B cell (primary cell): Measurements from ENCODE around the gene GLI3. TPM values are rescaled to one million over a fixed set of nuclear protein-coding genes. Genes with fewer than 3 reads are reported as not detected.

Experiments used
- ATAC-seq: fragments of 200-7000 bp; cut with Tn5 transposase; one replicate; pipeline ENCODE4 v1.10.0; 2021; ENCODE audit warnings: low read depth, mild to moderate bottlenecking, moderate number of reproducible peaks, moderate library complexity
- CTCF ChIA-PET: fragments of 350-600 bp; sonication (Branson Sonifier 250); formaldehyde crosslinking; loops from one replicate; lab custom pipeline; 2021; ENCODE audit warnings: antibody characterized with exemption, inconsistent platforms; lab: Charles Lee
- POLR2A ChIA-PET: fragments of 350-600 bp; sonication (Branson Sonifier 250); formaldehyde crosslinking; loops from one replicate; lab custom pipeline; 2021; ENCODE audit warnings: antibody characterized with exemption; lab: Charles Lee
- DNase-seq: peaks from one replicate; pipeline ENCODE4 v3.0.0; 2013
- H2AFZ ChIP-seq: 2 replicates; pipeline ENCODE4 v1.6.1; 2012; ENCODE audit warnings: mild to moderate bottlenecking, low read depth, low read length; ENCODE audit not compliant: insufficient read depth, poor library complexity, severe bottlenecking
- H3K27ac ChIP-seq, 2 donors: 1 replicate in 1 of 2; 2 replicates in 1 of 2; pipeline ENCODE4 v1.5.1; 2012 to 2013; ENCODE audit warnings: low read length in 2 of 2, mild to moderate bottlenecking in 2 of 2, moderate library complexity in 1 of 2
- H3K27me3 ChIP-seq, 4 experiments: fragments of 200-600 bp in 1 of 4; sonication (generic) in 1 of 4; replicated peaks in 1 of 4; 1 replicate in 2 of 4; 2 replicates in 2 of 4; pipeline versions ENCODE4 v1.6.1 to v1.7.0; 2013 to 2016; ENCODE audit warnings: low read length in 3 of 4, mild to moderate bottlenecking in 2 of 4, mixed read lengths in 1 of 4, moderate library complexity in 1 of 4; ENCODE audit not compliant: insufficient read depth in 4 of 4, control insufficient read depth in 3 of 4; ENCODE audit errors: control extremely low read depth in 1 of 4
- H3K36me3 ChIP-seq, 2 experiments: replicated peaks in 1 of 2; 1 replicate in 1 of 2; 2 replicates in 1 of 2; pipeline versions ENCODE4 v1.6.1 to v1.7.1; 2013; ENCODE audit warnings: low read length in 1 of 2; ENCODE audit not compliant: insufficient read depth in 2 of 2, control insufficient read depth in 1 of 2; ENCODE audit errors: control extremely low read depth in 1 of 2, extremely low read depth in 1 of 2
- H3K4me1 ChIP-seq, 2 donors: fragments of 200-600 bp in 1 of 2; sonication (generic) in 1 of 2; 1 replicate in 1 of 2; 2 replicates in 1 of 2; pipeline versions ENCODE4 v1.5.1 to v1.6.1; 2013 to 2017; ENCODE audit warnings: low read length in 2 of 2; ENCODE audit not compliant: control insufficient read depth in 2 of 2, insufficient read depth in 2 of 2
- H3K4me2 ChIP-seq: replicated peaks from 2 replicates; pipeline ENCODE3; 2012; ENCODE audit warnings: mild to moderate bottlenecking, low read depth, low read length; ENCODE audit not compliant: poor library complexity, severe bottlenecking
- H3K4me3 ChIP-seq, 5 experiments: fragments of 200-600 bp in 1 of 5; sonication (generic) in 1 of 5; 1 replicate in 3 of 5; 2 replicates in 2 of 5; pipeline versions ENCODE4 v1.5.1 to v1.7.0; 2011 to 2016; ENCODE audit warnings: low read length in 4 of 5, mild to moderate bottlenecking in 4 of 5, low read depth in 2 of 5, control low read depth in 1 of 5, moderate library complexity in 1 of 5; ENCODE audit not compliant: insufficient read depth in 1 of 5; ENCODE audit errors: control extremely low read depth in 1 of 5, extremely low read depth in 1 of 5
- H3K79me2 ChIP-seq: fragments of 200-600 bp; sonication (generic); one replicate; pipeline ENCODE4 v1.6.0; 2016; ENCODE audit warnings: low read length; ENCODE audit not compliant: control insufficient read depth, insufficient read depth
- H3K9ac ChIP-seq: fragments of 200-600 bp; sonication (generic); 2 replicates; pipeline ENCODE4 v1.6.1; 2017; ENCODE audit warnings: mild to moderate bottlenecking, low read length, moderate library complexity
- H3K9me3 ChIP-seq, 3 donors: one replicate each; pipeline versions ENCODE4 v1.6.1 to v1.7.1; 2013; ENCODE audit warnings: low read length in 2 of 3; ENCODE audit not compliant: control insufficient read depth in 2 of 3, insufficient read depth in 1 of 3; ENCODE audit errors: control extremely low read depth in 1 of 3
- H4K20me1 ChIP-seq: 2 replicates; pipeline ENCODE4 v1.6.0; 2012; ENCODE audit warnings: mild to moderate bottlenecking, low read length; ENCODE audit not compliant: insufficient read depth, control insufficient read depth, poor library complexity, severe bottlenecking
- H3K27ac Mint-ChIP-seq: one replicate; pipeline ENCODE4 v1.8.0; 2021; ENCODE audit warnings: mixed read lengths
- H3K27me3 Mint-ChIP-seq: one replicate; pipeline ENCODE4 v1.8.0; 2021; ENCODE audit warnings: mixed read lengths
- H3K4me1 Mint-ChIP-seq: one replicate; pipeline ENCODE4 v1.8.0; 2021; ENCODE audit warnings: mixed read lengths
- H3K4me3 Mint-ChIP-seq: one replicate; pipeline ENCODE4 v1.8.0; 2021; ENCODE audit warnings: mixed read lengths
- H3K9me3 Mint-ChIP-seq: one replicate; pipeline ENCODE4 v1.8.0; 2022; ENCODE audit warnings: mixed read lengths; ENCODE audit not compliant: insufficient read depth
- CTCF ChIP-seq: fragments of 200-600 bp; IDR thresholded peaks from one replicate; pipeline ENCODE4 v1.8.0; 2022; ENCODE audit warnings: antibody characterized with exemption, mild to moderate bottlenecking
- EZH2 ChIP-seq: IDR thresholded peaks from 2 replicates; pipeline ENCODE4 v1.6.1; 2012; ENCODE audit warnings: borderline replicate concordance, low read depth, mild to moderate bottlenecking, moderate library complexity, low read length; ENCODE audit not compliant: insufficient read depth, poor library complexity, severe bottlenecking
- WGBS: methylation state at CpG from one replicate; pipeline ENCODE4 v1.1.5; 2013; ENCODE audit warnings: missing lambda C conversion rate; ENCODE audit not compliant: insufficient coverage; 5-methylcytosine and 5-hydroxymethylcytosine counted together
- intact Hi-C: fragments of 100-400 bp; cut with micrococcal nuclease; formaldehyde crosslinking; loops from one replicate; pipeline ENCODE4 v1.10.0; 2022
- polyA plus RNA-seq: library from polyadenylated mRNA; depleted of rRNA; stranded (reverse); fragments of >200 nt; gene quantifications from 2 replicates; pipeline ENCODE4 v1.2.3, GENCODE V29; 2012
- total RNA-seq, 2 donors: library from RNA; stranded (reverse); fragments of 120-200 nt in 1 of 2; gene quantifications; 1 replicate in 1 of 2; 2 replicates in 1 of 2; pipeline versions ENCODE4 v1.2.3 to v1.2.4, GENCODE V29; 2013 to 2022

GLI3 gene
- total and polyA plus RNA-seq, 2 donors (not counting 1 experiment from before 2014, with no cell fraction given), result not detected

- no peak overlapping the region for H3K4me2 ChIP-seq
- no peak overlapping the region for H3K4me3 ChIP-seq
- ChIA-PET POLR2A (no interaction called here), CTCF (no interaction called here)
- H3K9me3 Mint-ChIP-seq, result no peaks in the 10 kb centered on the region
- no peak overlapping the region for H2AFZ ChIP-seq
- H3K4me1 Mint-ChIP-seq, result no peaks in the 10 kb centered on the region
- H3K27ac Mint-ChIP-seq, result no peak overlapping the region
- no peak for ATAC-seq
- no peaks in the 10 kb centered on the region for H4K20me1 ChIP-seq
- no peaks in the 10 kb centered on the region for H3K4me1 ChIP-seq
- no peak for TF ChIP-seq CTCF
- no peak for TF ChIP-seq EZH2
- no peaks in the 10 kb centered on the region for H3K36me3 ChIP-seq
- 85% methylated on average over 5 of the region's 5 CpGs for WGBS
- no peak overlapping the region for H3K27ac ChIP-seq
- peaks cover 26% of the 10 kb centered on the region for H3K27me3 Mint-ChIP-seq
- H3K9ac ChIP-seq, result no peak overlapping the region
- intact Hi-C loops, result no loop called here
- no peaks in the 10 kb centered on the region for H3K9me3 ChIP-seq
- no peaks in the 10 kb centered on the region for H3K27me3 ChIP-seq
- no peak overlapping the region for H3K4me3 Mint-ChIP-seq
- no peak for DNase-seq
- H3K79me2 ChIP-seq, result no peaks in the 10 kb centered on the region
Observed at GRCh38 chr7:42110333-42110732, 126.7 kb downstream of the GLI3 start.

GRCh38 chr7:42108803-42109528, 128.0 kb downstream of the GLI3 start:
- ATAC-seq, result no peak
- no peak overlapping the region for H3K4me3 ChIP-seq
- H3K4me1 ChIP-seq, result no peaks in the 10 kb centered on the region
- no peak overlapping the region for H3K27ac ChIP-seq
- H3K9me3 ChIP-seq, result no peaks in the 10 kb centered on the region
- no peaks in the 10 kb centered on the region for H3K9me3 Mint-ChIP-seq
- H4K20me1 ChIP-seq, result no peaks in the 10 kb centered on the region
- no peaks in the 10 kb centered on the region for H3K79me2 ChIP-seq
- peaks cover 18% of the 10 kb centered on the region for H3K27me3 Mint-ChIP-seq
- no peak overlapping the region for H3K9ac ChIP-seq
- no peak overlapping the region for H2AFZ ChIP-seq
- TF ChIP-seq EZH2 (no peak), CTCF (no peak)
- DNase-seq, result no peak
- H3K4me1 Mint-ChIP-seq, result no peaks in the 10 kb centered on the region
- no peak overlapping the region for H3K4me2 ChIP-seq
- ChIA-PET CTCF (no interaction called here), POLR2A (no interaction called here)
- WGBS, result 89% methylated on average over 6 of the region's 7 CpGs
- H3K27ac Mint-ChIP-seq, result no peak overlapping the region
- no peaks in the 10 kb centered on the region for H3K36me3 ChIP-seq
- H3K27me3 ChIP-seq, result no peaks in the 10 kb centered on the region
- no peak overlapping the region for H3K4me3 Mint-ChIP-seq
- intact Hi-C loops, result no loop called here
